Measurements from ENCODE around the gene RASAL2. TPM values are rescaled to one million over a fixed set of nuclear protein-coding genes. Genes with fewer than 3 reads are reported as not detected.

Gene RASAL2
- total RNA-seq, 4 donors from 2014 or later = 17.0 to 27.4 (median 20.2) TPM

DNA sequence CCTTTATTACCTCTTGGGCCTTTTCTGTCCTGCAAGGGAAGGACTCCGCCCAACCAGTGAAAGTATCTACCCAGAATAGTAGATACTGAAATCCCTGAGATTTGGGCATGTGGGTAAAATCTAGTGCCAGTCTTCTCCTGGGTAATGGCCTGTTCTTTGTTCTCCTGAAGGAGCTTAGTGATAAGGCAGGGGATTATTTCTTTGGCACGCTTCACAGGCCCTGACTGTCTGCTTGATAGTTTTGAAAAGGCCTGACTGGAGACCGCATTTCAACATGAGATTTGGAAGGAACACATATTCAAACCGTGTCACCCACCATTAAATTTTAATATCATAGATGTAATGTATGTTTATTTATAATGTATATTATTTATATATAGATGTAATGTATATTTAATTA, 48.9 kb downstream of the RASAL2 start:
- no peaks in the 10 kb centered on the region for H3K4me1 ChIP-seq
- no peaks in the 10 kb centered on the region for H3K36me3 ChIP-seq
- no peak for ATAC-seq
- H3K27me3 ChIP-seq = no peaks in the 10 kb centered on the region
- no peaks in the 10 kb centered on the region for H3K9me3 ChIP-seq
- TF ChIP-seq, protein P1, sequence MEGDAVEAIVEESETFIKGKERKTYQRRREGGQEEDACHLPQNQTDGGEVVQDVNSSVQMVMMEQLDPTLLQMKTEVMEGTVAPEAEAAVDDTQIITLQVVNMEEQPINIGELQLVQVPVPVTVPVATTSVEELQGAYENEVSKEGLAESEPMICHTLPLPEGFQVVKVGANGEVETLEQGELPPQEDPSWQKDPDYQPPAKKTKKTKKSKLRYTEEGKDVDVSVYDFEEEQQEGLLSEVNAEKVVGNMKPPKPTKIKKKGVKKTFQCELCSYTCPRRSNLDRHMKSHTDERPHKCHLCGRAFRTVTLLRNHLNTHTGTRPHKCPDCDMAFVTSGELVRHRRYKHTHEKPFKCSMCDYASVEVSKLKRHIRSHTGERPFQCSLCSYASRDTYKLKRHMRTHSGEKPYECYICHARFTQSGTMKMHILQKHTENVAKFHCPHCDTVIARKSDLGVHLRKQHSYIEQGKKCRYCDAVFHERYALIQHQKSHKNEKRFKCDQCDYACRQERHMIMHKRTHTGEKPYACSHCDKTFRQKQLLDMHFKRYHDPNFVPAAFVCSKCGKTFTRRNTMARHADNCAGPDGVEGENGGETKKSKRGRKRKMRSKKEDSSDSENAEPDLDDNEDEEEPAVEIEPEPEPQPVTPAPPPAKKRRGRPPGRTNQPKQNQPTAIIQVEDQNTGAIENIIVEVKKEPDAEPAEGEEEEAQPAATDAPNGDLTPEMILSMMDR (IDR thresholded peaks at IDR 0.05) = no peak
- TF ChIP-seq EP300 (IDR thresholded peaks at IDR 0.05) = no peak
- no peak for TF ChIP-seq POLR2A (IDR thresholded peaks at IDR 0.05)
- no peak for TF ChIP-seq POLR2AphosphoS5 (IDR thresholded peaks at IDR 0.05)
- H3K4me3 ChIP-seq = no peak overlapping the region
- no peak overlapping the region for H3K27ac ChIP-seq
- WGBS, 2 donors (ENCODE audit: low coverage in 1 of 2) = 85 to 97% methylated on average over 3 to 4 of the region's 4 CpGs

DNA sequence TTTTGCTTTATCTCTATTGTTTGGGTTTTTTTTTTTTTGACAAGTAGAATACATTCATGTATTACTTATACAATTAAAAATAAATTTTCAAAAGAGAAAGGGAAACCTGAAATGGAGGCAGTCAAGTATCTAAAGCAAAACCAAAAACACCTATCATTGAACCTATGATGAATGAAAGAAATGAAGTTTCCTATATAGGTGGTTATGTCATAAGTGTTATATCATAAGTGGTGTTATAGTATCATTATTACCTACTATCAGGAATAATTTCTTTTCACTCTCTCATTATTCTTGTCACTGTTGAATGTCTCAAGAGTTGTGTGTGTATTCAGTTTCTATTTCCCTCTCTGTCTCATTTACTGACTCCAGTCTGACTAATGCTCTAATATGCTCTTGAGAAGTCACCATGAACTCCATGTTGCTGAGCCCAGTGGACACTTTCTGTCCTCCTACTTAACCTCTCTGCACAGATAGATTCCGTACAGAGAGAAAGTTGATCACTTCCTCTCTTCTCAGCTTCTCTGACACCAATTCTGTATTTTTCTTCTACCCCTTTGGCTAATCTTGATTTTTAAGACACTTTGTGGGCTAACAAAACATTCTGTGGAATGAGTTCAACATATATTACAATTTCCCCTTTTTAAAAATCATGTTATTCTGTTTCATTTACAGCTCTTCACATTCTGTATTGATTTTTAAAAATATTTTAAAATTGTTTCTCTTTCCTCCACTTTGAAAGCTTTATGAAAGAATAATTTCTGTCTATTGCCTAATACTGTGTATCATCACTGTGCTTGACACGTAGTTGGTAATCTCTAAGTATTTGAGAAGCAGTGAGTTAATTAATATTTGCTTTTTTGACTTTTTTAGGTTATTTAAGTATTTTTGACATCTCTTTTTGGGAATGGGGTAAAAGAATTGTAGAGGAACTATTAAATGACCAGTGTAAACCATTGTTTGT, 50.1 kb downstream of the RASAL2 start:
- H3K9me3 ChIP-seq = no peaks in the 10 kb centered on the region
- no peak for ATAC-seq
- H3K27ac ChIP-seq = no peak overlapping the region
- no peak for TF ChIP-seq EP300 (IDR thresholded peaks at IDR 0.05)
- TF ChIP-seq, protein P1 (IDR thresholded peaks at IDR 0.05) = no peak
- TF ChIP-seq POLR2A (IDR thresholded peaks at IDR 0.05) = no peak
- no peaks in the 10 kb centered on the region for H3K36me3 ChIP-seq
- no peak overlapping the region for H3K4me3 ChIP-seq
- no peaks in the 10 kb centered on the region for H3K4me1 ChIP-seq
- no peaks in the 10 kb centered on the region for H3K27me3 ChIP-seq
- 85 to 89% methylated on average over 1 to 2 of the region's 2 CpGs for WGBS, 2 donors (ENCODE audit: low coverage in 1 of 2)

- Histone ChIP-seq H3K4me3 (no peak overlapping the region), H3K27me3 (no peaks in the 10 kb centered on the region), H3K9me3 (no peaks in the 10 kb centered on the region), H3K36me3 (no peaks in the 10 kb centered on the region), H3K4me1 (no peaks in the 10 kb centered on the region), H3K27ac (no peak overlapping the region)
- TF ChIP-seq POLR2A (IDR thresholded peaks at IDR 0.05) (no peak), POLR2AphosphoS5 (IDR thresholded peaks at IDR 0.05) (no peak), EP300 (IDR thresholded peaks at IDR 0.05) (no peak)
- TF ChIP-seq, protein P1 (IDR thresholded peaks at IDR 0.05) = no peak
- 90 to 92% methylated on average over 1 of the region's 1 CpG for WGBS, 2 donors (ENCODE audit: low coverage in 1 of 2)
- ATAC-seq = no peak
Observed at GRCh38 chr1:178145605-178146004, 51.7 kb downstream of the RASAL2 start.

GRCh38 chr1:178146436-178146835, 52.5 kb downstream of the RASAL2 start:
- no peak for ATAC-seq
- Histone ChIP-seq H3K36me3 (no peaks in the 10 kb centered on the region), H3K4me1 (no peaks in the 10 kb centered on the region), H3K4me3 (no peak overlapping the region), H3K9me3 (no peaks in the 10 kb centered on the region), H3K27ac (no peak overlapping the region), H3K27me3 (no peaks in the 10 kb centered on the region)
- TF ChIP-seq, protein P1 (IDR thresholded peaks at IDR 0.05) = no peak
- TF ChIP-seq EP300 (IDR thresholded peaks at IDR 0.05) = no peak
- 95 to 97% methylated on average over 2 of the region's 2 CpGs for WGBS, 2 donors (ENCODE audit: low coverage in 1 of 2)

DNA sequence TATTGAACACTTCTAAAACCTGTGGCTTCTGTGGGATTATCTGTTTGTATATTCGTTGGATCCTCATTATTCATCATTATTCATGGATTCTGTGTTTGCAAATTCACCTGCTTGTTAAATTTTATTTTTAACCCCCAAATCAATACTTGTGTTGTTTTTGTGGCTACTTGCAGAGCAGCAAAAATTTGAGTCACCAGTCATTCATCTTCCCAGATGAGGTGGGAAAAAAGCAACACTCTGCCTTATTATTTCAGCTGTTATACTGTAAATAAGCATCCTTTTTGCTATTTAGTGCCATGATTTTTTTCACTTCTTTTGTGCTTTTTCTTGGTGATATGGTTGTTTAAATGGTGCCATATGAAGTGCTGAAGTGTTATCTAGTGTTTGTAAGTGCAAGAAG, 56.7 kb downstream of the RASAL2 start:
- no peak overlapping the region for H3K4me3 ChIP-seq
- no peaks in the 10 kb centered on the region for H3K4me1 ChIP-seq
- TF ChIP-seq EP300 (IDR thresholded peaks at IDR 0.05) = no peak
- TF ChIP-seq POLR2AphosphoS5 (IDR thresholded peaks at IDR 0.05) = no peak
- TF ChIP-seq POLR2A (IDR thresholded peaks at IDR 0.05) = no peak
- TF ChIP-seq, protein P1 (IDR thresholded peaks at IDR 0.05) = no peak
- H3K9me3 ChIP-seq = no peaks in the 10 kb centered on the region
- H3K27me3 ChIP-seq = no peaks in the 10 kb centered on the region
- ATAC-seq = no peak
- no peaks in the 10 kb centered on the region for H3K36me3 ChIP-seq
- no peak overlapping the region for H3K27ac ChIP-seq
- WGBS, 2 donors (ENCODE audit: low coverage in 1 of 2) = 0% methylated on average over 1 of the region's 1 CpG
